ENCODE results near the gene CLIP2.
"Not testable (repeated sequence)": the region's sequence is repeated elsewhere in the genome, so short reads cannot be mapped to it uniquely, and the experiment has no call there.

The CLIP2 gene

DNA sequence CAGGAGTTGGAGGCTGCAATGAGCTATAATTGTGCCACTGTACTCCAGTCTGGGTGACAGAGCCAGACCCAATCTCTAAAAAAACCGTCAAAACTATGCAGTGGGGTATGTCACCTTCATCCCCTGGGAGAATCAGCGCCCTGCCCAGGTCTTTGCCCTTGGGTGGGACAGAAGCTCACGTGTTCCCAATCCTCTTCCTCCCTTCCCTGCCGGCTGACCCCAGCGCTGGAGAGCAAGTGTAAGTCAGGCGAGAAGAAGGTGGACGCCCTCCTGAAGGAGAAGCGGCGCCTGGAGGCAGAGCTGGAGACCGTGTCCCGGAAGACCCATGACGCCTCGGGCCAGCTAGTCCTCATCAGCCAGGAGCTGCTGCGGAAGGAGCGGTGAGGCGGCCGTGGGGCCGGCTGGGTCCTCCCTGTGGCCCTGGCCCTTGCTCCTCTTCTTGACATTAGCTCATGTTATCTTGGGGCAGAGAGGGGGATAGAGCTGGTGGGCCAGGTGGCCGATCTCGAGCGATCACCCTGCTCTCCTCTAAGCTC is 99.7 kb downstream of the CLIP2 start:
- Histone ChIP-seq H3K36me3 (ENCODE audit: control insufficient read depth, low read depth, low read length) (peaks cover 4% of the 10 kb centered on the region), H3K9me3 (ENCODE audit: control insufficient read depth, low read depth, low read length) (no peaks in the 10 kb centered on the region), H3K4me1 (ENCODE audit: control insufficient read depth, low read depth, low read length) (no peaks in the 10 kb centered on the region), H3K9ac (ENCODE audit: low read length) (no peak overlapping the region), H3K27me3 (ENCODE audit: control insufficient read depth, insufficient read depth, low read length) (no peaks in the 10 kb centered on the region), H3K4me3 (ENCODE audit: low read length) (no peak overlapping the region), H3K27ac (ENCODE audit: low read length) (no peak overlapping the region)

DNA sequence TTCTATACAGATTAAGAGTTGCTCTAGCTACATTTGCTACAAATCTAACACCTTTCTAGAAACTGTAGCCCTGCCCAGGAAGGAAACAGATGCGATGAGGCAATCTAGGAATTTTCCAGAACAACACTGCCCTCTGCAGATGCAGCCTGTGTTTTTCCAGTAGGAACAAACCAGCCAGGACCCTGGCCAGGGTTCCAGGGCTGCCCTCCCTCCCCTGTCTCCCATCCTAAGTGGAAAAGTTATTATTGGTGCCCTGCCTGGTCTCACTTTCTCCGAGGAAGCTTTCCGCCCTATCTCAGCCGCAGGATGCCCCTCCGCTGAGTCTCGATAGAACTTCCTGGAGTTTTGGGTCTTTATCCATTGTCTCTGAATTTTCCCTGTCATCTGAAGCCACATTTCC is 104.5 kb downstream of the CLIP2 start:
- H3K27me3 ChIP-seq (ENCODE audit: control insufficient read depth, insufficient read depth, low read length); H3K4me3 ChIP-seq (ENCODE audit: low read length); H3K4me1 ChIP-seq (ENCODE audit: control insufficient read depth, low read depth, low read length); H3K9ac ChIP-seq (ENCODE audit: low read length); H3K9me3 ChIP-seq (ENCODE audit: control insufficient read depth, low read depth, low read length); H3K27ac ChIP-seq (ENCODE audit: low read length): not testable (repeated sequence)
- peaks cover 11% of the 10 kb centered on the region for H3K36me3 ChIP-seq (ENCODE audit: control insufficient read depth, low read depth, low read length)

DNA sequence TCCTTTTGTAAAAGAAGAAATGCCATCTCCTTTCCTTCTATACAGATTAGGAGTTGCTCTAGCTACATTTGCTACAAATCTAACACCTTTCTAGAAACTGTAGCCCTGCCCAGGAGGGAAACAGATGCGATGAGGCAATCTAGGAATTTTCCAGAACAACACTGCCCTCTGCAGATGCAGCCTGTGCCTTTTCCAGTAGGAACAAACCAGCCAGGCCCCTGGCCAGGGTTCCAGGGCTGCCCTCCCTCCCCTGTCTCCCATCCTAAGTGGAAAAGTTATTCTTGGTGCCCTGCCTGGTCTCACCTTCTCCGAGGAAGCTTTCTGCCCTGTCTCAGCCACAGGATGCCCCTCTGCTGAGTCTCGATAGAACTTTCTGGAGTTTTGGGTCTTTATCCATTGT is 105.4 kb downstream of the CLIP2 start:
- not testable (repeated sequence) for H3K4me3 ChIP-seq (ENCODE audit: low read length); H3K9me3 ChIP-seq (ENCODE audit: control insufficient read depth, low read depth, low read length); H3K9ac ChIP-seq (ENCODE audit: low read length); H3K27ac ChIP-seq (ENCODE audit: low read length); H3K27me3 ChIP-seq (ENCODE audit: control insufficient read depth, insufficient read depth, low read length); H3K4me1 ChIP-seq (ENCODE audit: control insufficient read depth, low read depth, low read length)
- peaks cover 11% of the 10 kb centered on the region for H3K36me3 ChIP-seq (ENCODE audit: control insufficient read depth, low read depth, low read length)

DNA sequence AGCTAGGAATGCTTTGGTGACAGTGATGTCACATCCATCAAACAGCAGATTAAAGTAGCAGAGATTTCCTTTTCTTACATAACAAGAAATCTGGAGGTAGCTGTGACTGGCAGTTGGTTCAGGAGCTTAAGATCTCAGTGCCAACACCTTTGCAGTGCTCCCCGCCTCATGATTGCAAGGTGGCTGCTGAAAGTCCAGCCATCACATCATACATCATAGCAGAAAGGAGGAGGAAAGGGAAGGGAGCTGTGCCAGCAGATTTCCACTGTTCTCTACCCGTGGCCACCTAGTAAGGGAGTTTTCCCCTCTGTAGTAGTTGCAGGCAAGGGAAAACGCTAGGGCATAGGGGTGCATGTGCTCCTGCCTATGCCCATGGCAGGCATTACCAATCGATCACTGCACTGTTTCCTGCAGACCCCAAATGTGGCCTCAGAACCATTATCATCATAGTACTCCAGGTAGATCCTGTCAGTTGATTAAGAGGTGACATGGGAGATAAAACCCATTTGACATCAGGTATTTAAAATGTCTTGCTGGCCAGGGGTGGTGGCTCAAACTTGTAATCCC is 106.6 kb downstream of the CLIP2 start:
- Histone ChIP-seq H3K36me3 (ENCODE audit: control insufficient read depth, low read depth, low read length) (peaks cover 11% of the 10 kb centered on the region), H3K4me1 (ENCODE audit: control insufficient read depth, low read depth, low read length) (no peaks in the 10 kb centered on the region), H3K9me3 (ENCODE audit: control insufficient read depth, low read depth, low read length) (no peaks in the 10 kb centered on the region), H3K9ac (ENCODE audit: low read length) (no peak overlapping the region), H3K27ac (ENCODE audit: low read length) (no peak overlapping the region), H3K4me3 (ENCODE audit: low read length) (no peak overlapping the region), H3K27me3 (ENCODE audit: control insufficient read depth, insufficient read depth, low read length) (no peaks in the 10 kb centered on the region)

DNA sequence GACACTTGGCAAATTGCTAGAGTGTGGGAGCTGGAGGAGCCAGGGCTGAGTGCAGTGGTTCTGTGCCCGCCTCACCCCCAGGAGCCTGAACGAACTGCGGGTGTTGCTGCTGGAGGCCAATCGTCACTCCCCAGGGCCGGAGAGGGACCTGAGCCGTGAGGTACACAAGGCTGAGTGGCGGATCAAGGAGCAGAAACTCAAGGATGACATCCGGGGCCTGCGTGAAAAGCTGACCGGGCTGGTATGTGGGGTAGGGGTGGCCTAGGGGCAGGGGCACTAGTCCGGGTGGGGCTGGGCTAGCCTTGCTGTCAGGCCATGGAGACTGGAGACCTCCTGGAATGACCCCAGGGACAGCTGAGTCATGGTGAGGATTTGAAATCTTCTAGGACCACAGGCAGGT is 107.8 kb downstream of the CLIP2 start:
- H3K27me3 ChIP-seq (ENCODE audit: control insufficient read depth, insufficient read depth, low read length) = no peaks in the 10 kb centered on the region
- H3K36me3 ChIP-seq (ENCODE audit: control insufficient read depth, low read depth, low read length) = peaks cover 11% of the 10 kb centered on the region
- H3K27ac ChIP-seq (ENCODE audit: low read length) = no peak overlapping the region
- no peaks in the 10 kb centered on the region for H3K4me1 ChIP-seq (ENCODE audit: control insufficient read depth, low read depth, low read length)
- H3K9ac ChIP-seq (ENCODE audit: low read length) = no peak overlapping the region
- H3K9me3 ChIP-seq (ENCODE audit: control insufficient read depth, low read depth, low read length) = no peaks in the 10 kb centered on the region
- no peak overlapping the region for H3K4me3 ChIP-seq (ENCODE audit: low read length)

DNA sequence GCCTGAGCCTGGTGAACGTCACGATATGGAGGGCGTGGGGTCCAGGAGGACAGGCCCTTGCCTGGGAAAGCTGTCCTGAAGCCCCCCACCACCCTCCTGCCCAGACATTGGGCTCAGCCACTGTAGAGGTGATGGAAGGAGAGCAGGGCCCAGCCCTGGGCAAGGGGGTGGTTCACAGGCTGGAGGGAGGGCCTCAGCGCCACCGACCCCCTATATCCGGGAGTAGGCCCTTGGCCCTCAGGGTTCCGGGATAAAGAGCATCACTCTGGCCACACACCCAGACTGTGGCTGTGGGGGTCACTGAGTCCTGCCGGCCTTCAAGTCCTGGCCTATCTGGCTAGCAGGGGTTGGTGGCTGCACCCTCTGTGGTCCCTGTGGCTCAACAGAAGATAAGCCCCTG is 109.2 kb downstream of the CLIP2 start:
- H3K27ac ChIP-seq (ENCODE audit: low read length) = no peak overlapping the region
- H3K9me3 ChIP-seq (ENCODE audit: control insufficient read depth, low read depth, low read length) = no peaks in the 10 kb centered on the region
- no peak overlapping the region for H3K9ac ChIP-seq (ENCODE audit: low read length)
- H3K36me3 ChIP-seq (ENCODE audit: control insufficient read depth, low read depth, low read length) = peaks cover 11% of the 10 kb centered on the region
- H3K4me3 ChIP-seq (ENCODE audit: low read length) = no peak overlapping the region
- no peaks in the 10 kb centered on the region for H3K4me1 ChIP-seq (ENCODE audit: control insufficient read depth, low read depth, low read length)
- H3K27me3 ChIP-seq (ENCODE audit: control insufficient read depth, insufficient read depth, low read length) = no peaks in the 10 kb centered on the region

DNA sequence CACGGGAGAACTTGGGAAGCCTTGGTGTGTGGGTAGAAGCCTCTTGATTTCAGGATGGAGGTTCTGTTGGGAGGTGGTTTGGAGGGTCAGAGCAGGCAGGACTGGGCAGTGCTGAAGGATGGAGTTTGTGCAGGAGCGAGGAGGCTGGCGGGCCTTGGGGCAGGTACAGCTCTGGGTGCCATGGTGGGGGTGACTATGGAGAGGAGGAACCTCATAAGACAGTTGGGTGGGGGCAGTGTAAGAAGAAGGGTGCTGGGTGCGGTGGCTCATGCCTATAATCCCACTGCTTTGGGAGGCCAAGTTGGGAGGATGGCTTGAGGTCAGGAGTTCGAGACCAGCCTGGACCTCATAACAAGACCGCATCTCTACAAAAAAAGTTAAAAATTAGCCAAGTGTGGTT is 109.8 kb downstream of the CLIP2 start:
- no peak overlapping the region for H3K9ac ChIP-seq (ENCODE audit: low read length)
- H3K4me1 ChIP-seq (ENCODE audit: control insufficient read depth, low read depth, low read length) = no peaks in the 10 kb centered on the region
- peaks cover 11% of the 10 kb centered on the region for H3K36me3 ChIP-seq (ENCODE audit: control insufficient read depth, low read depth, low read length)
- H3K27ac ChIP-seq (ENCODE audit: low read length) = no peak overlapping the region
- H3K9me3 ChIP-seq (ENCODE audit: control insufficient read depth, low read depth, low read length) = no peaks in the 10 kb centered on the region
- H3K27me3 ChIP-seq (ENCODE audit: control insufficient read depth, insufficient read depth, low read length) = no peaks in the 10 kb centered on the region
- H3K4me3 ChIP-seq (ENCODE audit: low read length) = no peak overlapping the region

DNA sequence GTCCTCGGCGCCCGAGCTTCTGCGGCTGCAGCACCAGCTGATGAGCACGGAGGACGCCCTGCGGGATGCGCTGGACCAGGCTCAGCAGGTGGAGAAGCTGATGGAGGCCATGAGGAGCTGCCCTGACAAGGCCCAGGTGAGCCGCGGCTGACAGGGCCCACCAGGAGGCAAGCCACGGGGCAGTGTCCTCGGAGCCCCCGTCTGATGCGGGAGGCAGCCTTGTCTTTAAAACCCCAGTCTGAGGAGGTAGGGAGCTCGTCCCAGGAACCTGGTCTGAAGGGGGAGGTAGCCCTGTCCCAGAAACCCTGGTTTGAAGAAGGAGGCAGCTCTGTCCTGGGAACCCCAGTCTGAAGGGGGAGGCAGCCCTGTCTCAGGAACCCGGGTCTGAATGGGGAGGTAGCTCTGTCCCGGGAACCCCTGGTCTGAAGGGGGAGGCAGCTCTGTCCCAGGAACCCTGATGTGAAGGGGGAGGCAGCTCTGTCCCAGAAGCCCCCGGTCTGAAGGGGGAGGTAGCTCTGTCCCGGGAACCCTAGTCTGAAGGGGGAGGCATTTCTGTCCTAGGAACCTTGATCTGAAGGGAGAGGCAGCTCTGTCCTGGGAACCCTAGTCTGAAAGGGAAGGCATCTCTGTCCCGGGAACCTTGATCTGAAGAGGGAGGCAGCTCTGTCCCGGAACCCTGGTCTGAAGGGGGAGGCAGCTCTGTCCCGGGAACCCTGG is 111.4 kb downstream of the CLIP2 start:
- no peak overlapping the region for H3K27ac ChIP-seq (ENCODE audit: low read length)
- no peaks in the 10 kb centered on the region for H3K9me3 ChIP-seq (ENCODE audit: control insufficient read depth, low read depth, low read length)
- no peaks in the 10 kb centered on the region for H3K4me1 ChIP-seq (ENCODE audit: control insufficient read depth, low read depth, low read length)
- no peak overlapping the region for H3K4me3 ChIP-seq (ENCODE audit: low read length)
- no peaks in the 10 kb centered on the region for H3K27me3 ChIP-seq (ENCODE audit: control insufficient read depth, insufficient read depth, low read length)
- H3K36me3 ChIP-seq (ENCODE audit: control insufficient read depth, low read depth, low read length) = peaks cover 17% of the 10 kb centered on the region
- H3K9ac ChIP-seq (ENCODE audit: low read length) = no peak overlapping the region

DNA sequence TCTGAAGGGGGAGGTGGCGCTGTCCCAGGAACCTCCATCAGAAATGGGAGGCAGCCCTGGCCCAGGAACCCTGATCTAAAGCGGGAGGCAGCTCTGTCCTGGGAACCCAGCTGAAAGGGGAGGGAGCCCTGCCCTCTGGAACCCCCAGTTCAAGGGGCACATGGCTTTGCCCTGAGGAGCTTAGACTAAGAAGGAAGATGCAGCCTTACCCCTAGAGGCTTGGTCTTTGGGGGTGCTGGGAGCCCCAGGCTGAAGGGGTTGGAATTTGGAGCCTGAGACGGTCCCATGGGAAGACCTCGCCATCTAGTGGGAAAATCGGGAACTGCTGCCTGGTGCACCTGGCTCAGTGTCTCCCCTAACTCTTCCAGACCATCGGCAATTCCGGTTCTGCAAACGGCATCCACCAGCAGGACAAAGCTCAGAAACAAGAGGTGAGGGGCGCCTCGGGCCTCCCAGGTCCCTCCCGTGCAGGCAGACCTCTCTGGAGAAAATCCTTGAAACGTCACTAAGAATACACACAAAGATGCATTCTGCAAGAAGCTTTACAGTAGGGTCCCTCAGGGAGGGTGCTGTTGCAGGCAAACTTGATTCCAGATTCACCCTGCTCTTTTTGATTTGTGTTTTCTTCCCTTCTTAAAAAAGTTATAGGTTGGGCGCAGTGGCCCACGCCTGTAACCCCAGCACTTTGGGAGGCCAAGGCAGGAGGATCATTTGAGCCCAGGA is 112.1 kb downstream of the CLIP2 start:
- Histone ChIP-seq H3K27ac (ENCODE audit: low read length) (no peak overlapping the region), H3K36me3 (ENCODE audit: control insufficient read depth, low read depth, low read length) (peaks cover 12% of the 10 kb centered on the region), H3K4me3 (ENCODE audit: low read length) (no peak overlapping the region), H3K9me3 (ENCODE audit: control insufficient read depth, low read depth, low read length) (no peaks in the 10 kb centered on the region), H3K9ac (ENCODE audit: low read length) (no peak overlapping the region), H3K4me1 (ENCODE audit: control insufficient read depth, low read depth, low read length) (no peaks in the 10 kb centered on the region), H3K27me3 (ENCODE audit: control insufficient read depth, insufficient read depth, low read length) (no peaks in the 10 kb centered on the region)

DNA sequence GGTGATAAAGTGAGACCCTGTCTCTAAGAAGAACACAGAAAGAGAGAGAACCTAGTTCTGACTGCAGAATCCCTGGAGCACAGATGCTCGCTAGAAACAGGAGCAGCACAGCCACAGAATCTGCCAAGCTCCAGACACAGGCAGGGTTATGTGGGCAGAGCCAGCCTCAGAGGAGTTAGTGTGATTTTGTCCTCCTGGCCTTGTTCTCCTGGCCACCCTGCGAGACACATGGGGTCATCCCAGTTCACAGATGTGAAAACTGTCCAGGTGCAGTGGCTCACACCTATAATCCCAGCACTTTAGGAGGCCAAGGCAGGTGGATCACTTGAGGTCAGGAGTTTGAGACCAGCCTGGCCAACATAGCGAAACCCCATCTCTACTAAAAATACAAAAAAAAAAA is 113.5 kb downstream of the CLIP2 start:
- H3K27me3 ChIP-seq (ENCODE audit: control insufficient read depth, insufficient read depth, low read length); H3K4me1 ChIP-seq (ENCODE audit: control insufficient read depth, low read depth, low read length); H3K36me3 ChIP-seq (ENCODE audit: control insufficient read depth, low read depth, low read length); H3K9ac ChIP-seq (ENCODE audit: low read length); H3K4me3 ChIP-seq (ENCODE audit: low read length); H3K27ac ChIP-seq (ENCODE audit: low read length); H3K9me3 ChIP-seq (ENCODE audit: control insufficient read depth, low read depth, low read length): not testable (repeated sequence)

DNA sequence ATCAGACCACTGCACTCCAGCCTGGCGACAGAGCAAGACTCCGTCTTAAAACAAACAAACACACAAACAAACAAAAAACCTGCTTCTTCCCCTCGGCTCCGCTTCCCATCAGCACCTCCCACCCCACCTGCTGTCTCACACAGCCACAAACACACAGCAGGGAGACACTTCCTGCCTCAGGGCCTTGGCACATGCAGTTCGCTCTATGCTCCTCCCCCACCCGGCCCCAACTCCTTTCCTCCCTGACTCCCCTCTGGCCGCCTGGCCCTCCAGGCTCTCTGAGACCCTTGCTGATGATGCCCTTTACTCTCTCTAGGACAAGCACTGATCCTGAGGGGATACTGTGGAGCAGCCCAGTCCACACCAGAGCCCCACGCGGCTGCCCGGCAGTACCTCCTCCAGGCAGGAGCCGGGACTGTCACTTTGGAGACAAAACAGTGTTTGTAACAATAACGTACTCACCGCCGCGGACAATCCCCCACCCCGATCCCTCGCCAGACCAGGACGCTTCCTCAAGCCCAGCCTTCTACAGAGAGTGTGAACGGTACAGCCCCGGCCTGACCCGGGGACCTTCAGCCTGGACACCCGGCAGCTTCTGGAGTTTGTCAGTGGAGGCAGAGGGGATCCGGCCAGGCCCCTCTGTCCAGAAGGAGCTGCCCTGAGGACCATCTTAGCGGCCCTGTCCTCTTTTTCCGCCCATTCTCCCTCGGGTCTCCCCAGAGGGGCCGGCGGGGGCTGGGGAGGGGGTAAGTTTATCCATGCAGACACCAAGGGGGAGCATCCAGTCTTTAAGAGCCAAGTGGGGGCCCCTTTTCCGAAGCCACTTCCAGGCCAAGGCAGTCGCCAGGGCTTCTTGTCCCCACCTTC is 114.5 kb downstream of the CLIP2 start:
- no peak overlapping the region for H3K27ac ChIP-seq (ENCODE audit: low read length)
- H3K36me3 ChIP-seq (ENCODE audit: control insufficient read depth, low read depth, low read length) = peaks cover 6% of the 10 kb centered on the region
- H3K4me1 ChIP-seq (ENCODE audit: control insufficient read depth, low read depth, low read length) = no peaks in the 10 kb centered on the region
- no peak overlapping the region for H3K9ac ChIP-seq (ENCODE audit: low read length)
- H3K9me3 ChIP-seq (ENCODE audit: control insufficient read depth, low read depth, low read length) = no peaks in the 10 kb centered on the region
- no peaks in the 10 kb centered on the region for H3K27me3 ChIP-seq (ENCODE audit: control insufficient read depth, insufficient read depth, low read length)
- H3K4me3 ChIP-seq (ENCODE audit: low read length) = no peak overlapping the region

All from iPS-18a (cell line).